Upper lobe of left lung (tissue), 4 donors: ENCODE data around the gene KIF5A.

Source experiments
- POLR2A ChIP-seq, 4 donors: fragments of 450-650 bp; IDR thresholded peaks; one replicate each; pipeline ENCODE4 v1.5.1; 2016 to 2017; ENCODE audit warnings: antibody characterized with exemption in 4 of 4, mild to moderate bottlenecking in 2 of 4
- TF ChIP-seq, protein P1 (sequence below), 6 experiments: fragments of 450-650 bp in 4 of 6; fragments of 200-600 bp in 2 of 6; sonication (generic) in 2 of 6; IDR thresholded peaks; one replicate each; pipeline ENCODE4 v1.5.1; 2016 to 2019; ENCODE audit warnings: antibody characterized with exemption in 6 of 6

DNA sequence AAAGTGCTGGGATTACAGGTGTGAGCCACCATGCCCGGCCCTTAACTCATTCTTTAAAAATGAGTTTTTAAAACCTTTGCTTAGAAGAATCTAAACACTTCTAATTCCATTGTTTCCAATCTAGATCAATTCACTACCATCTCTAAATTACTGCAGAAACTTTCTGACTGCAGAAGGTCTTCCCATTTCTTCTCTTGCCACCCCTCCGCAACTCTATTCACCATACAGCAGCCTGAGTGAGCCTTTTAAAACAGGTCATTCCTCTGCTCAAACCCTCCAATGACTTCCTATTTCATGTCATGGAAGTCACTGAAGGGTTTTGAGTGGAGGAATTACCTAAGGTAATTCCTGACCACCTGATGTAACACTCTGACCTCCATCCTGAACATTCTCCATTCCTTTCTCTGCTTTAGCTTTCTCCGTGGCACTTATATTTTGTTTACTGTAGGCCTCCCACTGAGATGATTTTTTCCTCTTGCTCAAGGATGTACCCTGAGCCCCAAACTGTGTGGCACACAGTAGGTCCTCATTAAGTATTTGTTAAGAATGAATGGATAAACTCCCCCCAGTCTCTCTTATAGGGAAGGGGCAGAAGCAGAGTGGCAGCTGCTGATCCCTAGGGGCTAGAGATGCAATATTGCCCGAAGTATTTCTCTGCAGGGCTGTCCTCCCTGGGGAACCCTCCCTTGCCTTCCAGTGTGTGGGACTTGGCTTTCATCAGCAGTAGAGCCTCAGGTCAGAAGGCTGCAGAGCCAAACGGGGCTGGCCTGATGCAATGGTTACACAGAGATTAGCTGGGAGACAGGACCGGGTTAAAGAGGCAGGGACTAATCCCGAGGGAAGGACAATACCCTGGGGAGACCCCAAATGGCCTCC, 30.7 kb upstream of the KIF5A start:
- no peak for TF ChIP-seq POLR2A (IDR thresholded peaks at IDR 0.05)
- TF ChIP-seq, protein P1, sequence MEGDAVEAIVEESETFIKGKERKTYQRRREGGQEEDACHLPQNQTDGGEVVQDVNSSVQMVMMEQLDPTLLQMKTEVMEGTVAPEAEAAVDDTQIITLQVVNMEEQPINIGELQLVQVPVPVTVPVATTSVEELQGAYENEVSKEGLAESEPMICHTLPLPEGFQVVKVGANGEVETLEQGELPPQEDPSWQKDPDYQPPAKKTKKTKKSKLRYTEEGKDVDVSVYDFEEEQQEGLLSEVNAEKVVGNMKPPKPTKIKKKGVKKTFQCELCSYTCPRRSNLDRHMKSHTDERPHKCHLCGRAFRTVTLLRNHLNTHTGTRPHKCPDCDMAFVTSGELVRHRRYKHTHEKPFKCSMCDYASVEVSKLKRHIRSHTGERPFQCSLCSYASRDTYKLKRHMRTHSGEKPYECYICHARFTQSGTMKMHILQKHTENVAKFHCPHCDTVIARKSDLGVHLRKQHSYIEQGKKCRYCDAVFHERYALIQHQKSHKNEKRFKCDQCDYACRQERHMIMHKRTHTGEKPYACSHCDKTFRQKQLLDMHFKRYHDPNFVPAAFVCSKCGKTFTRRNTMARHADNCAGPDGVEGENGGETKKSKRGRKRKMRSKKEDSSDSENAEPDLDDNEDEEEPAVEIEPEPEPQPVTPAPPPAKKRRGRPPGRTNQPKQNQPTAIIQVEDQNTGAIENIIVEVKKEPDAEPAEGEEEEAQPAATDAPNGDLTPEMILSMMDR (IDR thresholded peaks at IDR 0.05) = no peak
